ENCODE results near the gene UBR3. TPM values are rescaled to one million over a fixed set of nuclear protein-coding genes. Genes with fewer than 3 reads are reported as not detected.

The UBR3 gene
- total and polyA plus RNA-seq, 2 of the 4 experiments (the other 2 are of a cell fraction) = 10.0 to 33.9 TPM

DNA sequence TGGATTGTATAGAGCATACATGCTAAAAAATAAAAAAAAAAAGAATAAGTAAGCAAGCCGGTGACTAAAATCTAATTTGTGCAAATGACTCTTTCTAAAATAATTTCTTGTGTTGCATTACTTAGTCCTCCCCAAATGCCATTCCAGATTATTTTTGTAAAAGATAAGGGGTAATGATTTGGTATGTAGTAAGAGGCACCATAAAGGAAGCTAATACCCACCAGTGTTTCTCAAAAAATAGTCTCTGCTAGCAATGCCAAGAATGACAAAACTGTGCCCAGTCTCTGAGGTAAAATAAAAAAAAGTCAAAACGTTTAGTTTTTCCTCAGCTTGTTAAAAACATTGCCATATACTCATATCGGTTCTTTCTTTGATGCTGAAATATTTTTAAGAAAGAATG lies 5.2 kb upstream of the UBR3 start:
- in situ Hi-C loops (cut with MboI; ENCODE audit: low sequenced_read_pairs) = loop anchor here (25.0 kb wide), 1 partner anchor 1115 kb away; the partner anchor contains the start of gene GORASP2

More for the DNA sequence above, 5.2 kb upstream of the UBR3 start:
- H3K4me3 ChIP-seq (ENCODE audit: insufficient read depth, low read depth, low read length) = no peak overlapping the region
- TF ChIP-seq FOS (IDR thresholded peaks at IDR 0.05; ENCODE audit: low read depth, low read length) (no peak), MXI1 (IDR thresholded peaks at IDR 0.05; ENCODE audit: borderline replicate concordance, low read depth, low read length) (no peak)
- no peak overlapping the region for H4K8ac ChIP-seq (ENCODE audit: low read depth in 2 of 2, low read length in 2 of 2)
- no peak for DNase-seq
- no CpG with 5 or more reads among the region's 3 CpGs for WGBS, 2 experiments (ENCODE audit: extremely low coverage in 2 of 2, insufficient read length in 1 of 2)
- H3K36me3 ChIP-seq (ENCODE audit: control insufficient read depth, insufficient read depth, low read length) = peaks cover 2% of the 10 kb centered on the region; the same call in 1 of the 2 replicates
- peaks cover 4% of the 10 kb centered on the region for H3K4me1 ChIP-seq (ENCODE audit: control insufficient read depth, insufficient read depth, low read length)
- H3K27me3 ChIP-seq (ENCODE audit: control insufficient read depth, insufficient read depth, low read length) = no peaks in the 10 kb centered on the region
- BruUV-seq (replicated peaks) = no TSS peak
- H2AK5ac ChIP-seq (ENCODE audit: low read depth, low read length) = no peak overlapping the region
- no peak overlapping the region for H2AK9ac ChIP-seq (replicated peaks; ENCODE audit: low read depth, low read length, poor library complexity)
- H2BK20ac ChIP-seq (ENCODE audit: low read depth, low read length) = no peak overlapping the region
- no peak overlapping the region for H3K23ac ChIP-seq (ENCODE audit: low read depth, low read length)
- ChIA-PET CTCF (interaction anchor here (0.6 to 0.8 kb wide), 2 partner anchors 120 to 181 kb away, joined by 3 to 7 read pairs; no protein-coding TSS in a partner anchor), POLR2A (ENCODE audit: unreplicated experiment) (no interaction called here)
- H3K4me2 ChIP-seq (ENCODE audit: low read depth, low read length) = no peak overlapping the region
- no peak overlapping the region for H2BK5ac ChIP-seq (ENCODE audit: low read depth, low read length, poor library complexity, severe bottlenecking)
- H4K20me1 ChIP-seq (ENCODE audit: insufficient read depth, low read length) = no peaks in the 10 kb centered on the region
- no peak overlapping the region for H2BK120ac ChIP-seq (ENCODE audit: low read depth, low read length)
- intact Hi-C loops (cut with micrococcal nuclease) (no loop called here), dilution Hi-C loops (cut with HindIII; ENCODE audit: low sequenced_read_pairs, unreplicated experiment) (no loop called here)
- no peak overlapping the region for H3K14ac ChIP-seq (replicated peaks; ENCODE audit: low read depth, low read length)
- no peak overlapping the region for H3K27ac ChIP-seq (ENCODE audit: insufficient read depth, low read length)
- H4K91ac ChIP-seq (ENCODE audit: insufficient read depth, low read depth, low read length) = no peak overlapping the region
- no peak overlapping the region for H3K4ac ChIP-seq (ENCODE audit: low read depth, low read length)
- peaks cover 21 to 51% of the 10 kb centered on the region in 2 experiments for H3K79me1 ChIP-seq (ENCODE audit: low read depth in 1 of 2, low read length in 2 of 2)
- 0 out of 2 replicates have a peak, but pooled peaks cover 3% of the 10 kb centered on the region for H3K9me1 ChIP-seq (ENCODE audit: insufficient read depth, low read length)
- H3K18ac ChIP-seq (ENCODE audit: low read depth, low read length) = no peak overlapping the region
- no peak for ATAC-seq (ENCODE audit: low read depth)
- no peak overlapping the region for H3K56ac ChIP-seq (ENCODE audit: extremely low read depth, insufficient read depth, low read length)
- no peak overlapping the region for H4K5ac ChIP-seq (ENCODE audit: low read depth, low read length)
- H3K9me3 ChIP-seq (ENCODE audit: control insufficient read depth, insufficient read depth, low read length) = no peaks in the 10 kb centered on the region
- H2BK15ac ChIP-seq (ENCODE audit: low read depth, low read length) = no peak overlapping the region
- H2AFZ ChIP-seq (replicated peaks; ENCODE audit: low read length, poor library complexity) = no peak overlapping the region
- no peak overlapping the region for H3K9ac ChIP-seq (ENCODE audit: low read depth, low read length)
